ENCODE measurements around the gene OR6N1. TPM values are rescaled to one million over a fixed set of nuclear protein-coding genes. Genes with fewer than 3 reads are reported as not detected.

Gene OR6N1
- total RNA-seq, 2 donors from 2014 or later = not detected

- peak overlapping the region in 1 of 2 donors; percentile 5 for H3K27ac ChIP-seq
- no peak overlapping the region for H3K4me3 ChIP-seq
- TF ChIP-seq CTCF (IDR thresholded peaks at IDR 0.05) = no peak
- H3K4me1 ChIP-seq (ENCODE audit: control insufficient read depth in 1 of 2, low read depth in 2 of 2) = no peaks in the 10 kb centered on the region
- no peak for ATAC-seq (ENCODE audit: insufficient number of reproducible peaks, low FRiP score, low read depth)
- H3K27me3 ChIP-seq (replicated peaks; ENCODE audit: insufficient read depth) = no peaks in the 10 kb centered on the region
- no peaks in the 10 kb centered on the region for H3K9me3 ChIP-seq
- DNase-seq (ENCODE audit: low spot score) = no peak
- no peaks in the 10 kb centered on the region for H3K36me3 ChIP-seq
Measured at GRCh38 chr1:158818560-158818959, 46.6 kb upstream of the OR6N1 start.

GRCh38 chr1:158814970-158815369 lies 43.0 kb upstream of the OR6N1 start:
- no peak for TF ChIP-seq CTCF (IDR thresholded peaks at IDR 0.05)

GRCh38 chr1:158813164-158813563 lies 41.2 kb upstream of the OR6N1 start:
- H3K9me3 ChIP-seq = no peaks in the 10 kb centered on the region
- no peaks in the 10 kb centered on the region for H3K36me3 ChIP-seq
- no peak overlapping the region for H3K27ac ChIP-seq
- no peak for ATAC-seq (ENCODE audit: insufficient number of reproducible peaks, low FRiP score, low read depth)
- H3K27me3 ChIP-seq (replicated peaks; ENCODE audit: insufficient read depth) = no peaks in the 10 kb centered on the region
- no peak for TF ChIP-seq CTCF (IDR thresholded peaks at IDR 0.05)
- no peak overlapping the region for H3K4me3 ChIP-seq
- DNase-seq (ENCODE audit: low spot score) = no peak
- H3K4me1 ChIP-seq (ENCODE audit: control insufficient read depth in 1 of 2, low read depth in 2 of 2) = no peaks in the 10 kb centered on the region

More at GRCh38 chr1:158814970-158815369, 43.0 kb upstream of the OR6N1 start:
- ATAC-seq (ENCODE audit: insufficient number of reproducible peaks, low FRiP score, low read depth) = no peak
- Histone ChIP-seq H3K27me3 (replicated peaks; ENCODE audit: insufficient read depth) (no peaks in the 10 kb centered on the region), H3K9me3 (no peaks in the 10 kb centered on the region), H3K27ac (no peak overlapping the region), H3K4me1 (ENCODE audit: control insufficient read depth in 1 of 2, low read depth in 2 of 2) (no peaks in the 10 kb centered on the region), H3K36me3 (no peaks in the 10 kb centered on the region), H3K4me3 (no peak overlapping the region)
- no peak for DNase-seq (ENCODE audit: low spot score)

- H3K9me3 ChIP-seq = no peaks in the 10 kb centered on the region
- H3K4me1 ChIP-seq (ENCODE audit: control insufficient read depth in 1 of 2, low read depth in 2 of 2) = no peaks in the 10 kb centered on the region
- H3K4me3 ChIP-seq = no peak overlapping the region
- H3K36me3 ChIP-seq = no peaks in the 10 kb centered on the region
- no peak for TF ChIP-seq CTCF (IDR thresholded peaks at IDR 0.05)
- DNase-seq (ENCODE audit: low spot score) (no peak), ATAC-seq (ENCODE audit: insufficient number of reproducible peaks, low FRiP score, low read depth) (no peak)
- H3K27me3 ChIP-seq (replicated peaks; ENCODE audit: insufficient read depth) = no peaks in the 10 kb centered on the region
- H3K27ac ChIP-seq = no peak overlapping the region
Measured at GRCh38 chr1:158812336-158812735, 40.3 kb upstream of the OR6N1 start.

GRCh38 chr1:158810311-158810710 lies 38.3 kb upstream of the OR6N1 start:
- Histone ChIP-seq H3K27ac (no peak overlapping the region), H3K4me1 (ENCODE audit: control insufficient read depth in 1 of 2, low read depth in 2 of 2) (no peaks in the 10 kb centered on the region), H3K36me3 (no peaks in the 10 kb centered on the region), H3K9me3 (no peaks in the 10 kb centered on the region), H3K27me3 (replicated peaks; ENCODE audit: insufficient read depth) (no peaks in the 10 kb centered on the region), H3K4me3 (no peak overlapping the region)
- no peak for DNase-seq (ENCODE audit: low spot score)
- no peak for TF ChIP-seq CTCF (IDR thresholded peaks at IDR 0.05)
- no peak for ATAC-seq (ENCODE audit: insufficient number of reproducible peaks, low FRiP score, low read depth)
